RCC 7860 (cell line): ENCODE results near the gene MAPKAP1.

Source experiments
- DNase-seq: peaks from one replicate; pipeline ENCODE4 v3.0.0-alpha.2; 2015; ENCODE audit warnings: low spot score
- FAIRE-seq: peaks from 2 replicates; lab custom pipeline; 2012; peaks lifted over from hg19 to GRCh38; lab: Jason Lieb, UNC

Gene MAPKAP1

DNA sequence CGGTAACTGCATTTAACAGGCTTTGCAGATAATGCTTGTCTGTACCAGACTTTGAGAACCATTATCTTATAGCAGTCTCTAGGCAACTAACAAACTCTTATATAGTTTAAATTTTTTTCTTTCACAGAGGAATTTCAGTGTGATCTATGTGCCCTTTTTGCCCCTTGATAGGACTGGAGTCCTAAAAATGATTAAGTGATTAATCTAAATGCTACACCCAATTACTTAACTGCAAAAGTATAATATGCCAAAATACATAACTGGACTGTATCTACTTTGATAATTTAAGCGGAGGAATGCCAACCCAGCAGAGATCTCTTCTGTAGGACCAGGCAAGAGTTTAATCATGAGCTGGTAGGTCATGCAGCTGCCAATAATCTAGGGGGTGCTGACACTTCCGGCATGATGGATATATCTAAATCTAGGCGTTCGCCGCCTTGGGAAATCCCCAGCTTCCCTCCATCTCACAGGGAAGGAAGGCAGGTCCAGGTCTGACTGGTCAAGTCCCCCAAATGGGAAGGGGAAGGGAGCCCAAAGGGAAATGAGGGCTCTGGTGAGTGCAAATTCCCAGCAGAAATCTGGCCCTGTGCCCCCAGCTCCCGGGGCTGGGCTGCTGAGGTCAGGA, 239.8 kb downstream of the MAPKAP1 start:
- FAIRE-seq (no peak), DNase-seq (no peak)

DNA sequence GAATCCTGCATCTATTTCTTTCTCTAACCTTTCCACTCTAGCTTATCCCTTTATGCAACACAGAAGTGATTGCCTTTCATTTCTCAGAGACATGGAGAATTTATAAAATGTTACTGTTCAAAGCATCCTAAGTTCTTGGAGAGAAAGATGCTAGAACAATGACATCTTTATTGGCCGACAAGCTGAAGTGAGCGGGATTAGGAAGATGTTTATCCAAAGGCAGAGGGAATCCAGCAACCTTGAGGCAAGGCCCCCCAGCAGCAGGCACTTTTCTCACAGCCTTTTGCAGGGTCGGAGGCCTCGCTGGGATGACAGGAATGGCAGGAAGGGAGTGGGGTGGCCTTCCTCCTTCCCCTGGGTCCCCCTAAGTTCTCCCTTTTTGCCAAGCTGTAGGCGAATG, 240.6 kb downstream of the MAPKAP1 start:
- FAIRE-seq (no peak), DNase-seq (no peak)

DNA sequence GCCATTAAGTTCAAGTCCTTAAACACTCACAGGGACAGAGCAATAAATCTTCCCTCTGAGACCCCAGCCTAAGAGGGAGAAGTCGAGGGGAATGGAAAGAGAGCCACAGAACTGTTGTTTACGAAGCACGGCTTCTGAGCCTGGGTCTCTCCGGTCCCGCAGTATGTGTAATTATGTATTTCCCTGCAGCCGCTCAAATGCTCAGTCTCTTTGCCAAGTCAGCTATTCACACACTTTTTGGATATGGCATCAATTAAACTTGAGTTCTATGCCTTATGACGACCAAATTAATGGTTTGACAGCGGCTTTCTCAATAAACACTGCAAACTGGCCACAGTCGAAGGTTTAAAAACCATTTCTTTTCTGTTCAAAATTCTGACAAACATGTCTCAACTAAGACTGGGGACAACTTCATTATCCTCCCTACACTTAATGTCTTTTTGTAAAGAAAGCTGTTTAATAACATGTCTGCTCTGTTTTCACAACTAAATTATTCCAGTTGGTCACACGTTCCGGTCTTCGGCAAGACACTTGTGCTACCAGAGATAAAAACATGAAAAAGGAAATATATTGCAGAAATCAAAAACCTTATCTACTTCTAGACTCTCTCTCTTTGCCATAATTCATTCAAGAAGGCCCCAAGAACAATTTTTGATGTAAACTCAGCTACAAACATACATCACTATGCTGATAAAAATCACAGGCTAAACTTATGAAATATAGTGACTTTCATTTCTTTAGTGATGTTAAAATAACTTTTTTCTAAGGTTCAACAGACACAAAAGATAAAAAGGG, 242.2 kb downstream of the MAPKAP1 start:
- FAIRE-seq (no peak), DNase-seq (no peak)

DNA sequence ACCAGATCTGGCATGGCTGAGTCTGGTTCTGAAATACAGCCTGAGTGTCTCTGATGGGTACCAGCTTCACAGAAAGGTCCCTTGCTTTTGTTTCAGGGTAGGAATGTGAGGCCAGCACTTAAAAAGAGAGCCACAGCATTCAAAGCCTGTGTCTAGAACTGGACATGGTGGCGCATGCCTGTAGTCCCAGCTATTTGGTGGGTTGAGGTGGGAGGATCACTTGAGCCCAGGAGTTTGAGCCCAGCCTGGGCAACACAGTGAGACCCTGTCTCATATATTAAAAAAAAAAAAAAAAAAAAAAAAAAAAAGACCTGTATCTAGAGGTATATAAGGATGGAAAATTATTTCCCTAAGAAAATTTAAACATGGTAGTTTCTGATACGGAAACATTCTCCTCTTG, 243.1 kb downstream of the MAPKAP1 start:
- DNase-seq, result no peak
- no peak for FAIRE-seq

DNA sequence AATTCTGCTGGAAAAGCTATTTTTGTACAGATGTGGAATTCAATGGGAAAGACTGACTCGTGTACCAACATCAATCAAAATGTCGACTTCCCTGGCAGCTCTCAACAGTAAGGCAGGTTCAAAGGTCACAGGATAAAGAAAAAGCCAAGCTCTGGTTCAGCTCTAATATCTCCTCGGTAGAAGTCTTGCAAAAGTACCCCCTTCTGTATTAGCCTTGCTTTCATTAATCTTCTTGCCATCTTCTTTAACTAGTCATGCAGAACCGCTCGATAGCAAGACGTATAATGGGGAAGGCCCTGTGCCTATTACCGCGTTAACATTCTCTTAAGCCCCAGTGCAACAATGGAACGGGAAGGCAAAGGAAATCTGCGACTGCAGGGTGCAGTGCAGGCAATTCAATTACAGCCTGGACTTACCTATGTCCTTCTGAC, 244.1 kb downstream of the MAPKAP1 start:
- no peak for FAIRE-seq
- no peak for DNase-seq

DNA sequence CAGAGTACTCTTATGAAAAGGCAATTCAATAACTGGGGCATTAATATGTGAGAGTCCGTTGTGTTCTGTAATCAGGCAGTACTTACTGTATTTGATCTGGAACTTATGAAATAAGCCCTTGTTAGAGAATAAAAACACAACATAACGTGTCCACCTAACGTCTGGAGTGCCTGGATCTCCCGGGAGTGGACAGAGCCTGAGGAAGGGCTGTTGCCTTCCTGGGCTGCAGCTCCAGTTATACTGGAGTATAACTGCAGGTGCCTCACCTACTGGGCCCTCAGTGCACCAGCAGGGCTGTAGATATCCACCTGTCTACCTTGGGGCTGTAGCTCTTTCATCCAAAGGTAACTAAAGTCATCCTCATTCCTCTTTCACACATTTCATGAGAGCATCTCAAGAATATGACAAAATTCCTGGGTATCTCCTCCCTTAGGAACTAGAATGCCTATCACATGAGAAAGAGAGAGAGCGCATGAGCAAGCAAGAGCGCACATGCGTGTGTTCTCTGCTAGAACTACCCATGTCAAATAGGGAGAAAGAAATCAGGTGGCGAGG, 245.3 kb downstream of the MAPKAP1 start:
- no peak for DNase-seq
- FAIRE-seq, result no peak

DNA sequence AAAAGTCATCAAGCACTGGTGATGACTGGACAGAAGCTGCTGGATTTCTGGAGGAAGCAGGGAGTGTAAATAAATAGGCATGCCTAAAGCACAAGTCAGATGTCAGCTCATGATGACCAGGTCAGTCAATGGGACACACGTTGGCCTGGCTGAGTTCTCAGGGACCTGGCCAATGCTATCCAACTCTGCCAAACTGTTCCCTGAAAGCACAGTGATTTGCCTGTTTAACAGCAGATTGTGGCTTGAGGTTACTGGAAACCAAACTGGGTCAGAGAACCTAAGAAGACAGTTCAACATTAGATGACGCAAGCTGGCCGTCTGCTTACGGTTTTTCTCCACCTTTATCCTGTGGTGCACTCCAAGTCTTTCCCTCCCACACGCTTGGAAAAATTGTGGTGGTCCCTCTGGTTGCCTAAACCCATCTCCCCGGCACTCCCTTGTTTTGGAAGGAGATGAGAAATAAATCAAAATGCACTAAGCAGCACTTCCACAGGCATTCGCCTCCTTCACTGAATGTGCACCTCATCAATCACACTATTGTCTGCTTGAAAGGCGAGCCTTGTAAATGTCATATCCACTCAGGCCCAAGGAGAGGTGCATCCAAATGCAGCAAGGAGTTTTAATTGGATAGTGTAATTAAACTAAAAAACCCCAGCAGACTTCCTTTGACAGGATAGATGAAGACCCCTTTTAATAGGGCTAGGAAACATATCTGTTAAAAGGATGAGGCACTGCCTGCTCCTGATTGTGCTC, 245.9 kb downstream of the MAPKAP1 start:
- no peak for FAIRE-seq

DNA sequence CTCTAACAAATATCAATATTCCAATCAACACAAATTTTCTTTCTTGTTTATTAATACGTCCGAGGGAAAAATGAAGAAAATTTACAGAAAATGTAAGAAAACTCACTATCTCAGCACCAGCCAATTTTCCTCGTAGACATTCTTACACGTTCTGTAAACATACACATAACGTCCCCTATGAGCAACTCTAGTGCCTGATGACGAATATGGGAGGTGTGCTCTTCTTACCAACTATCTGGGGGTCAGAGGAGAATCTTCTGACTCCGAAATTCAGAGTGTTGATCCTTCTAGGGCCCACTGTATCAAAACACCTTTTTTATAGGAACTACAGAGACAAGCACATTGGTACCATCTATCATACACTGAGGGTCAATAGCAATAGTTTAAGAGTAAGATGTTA, 246.7 kb downstream of the MAPKAP1 start:
- FAIRE-seq, result no peak

More for the DNA sequence above, 245.9 kb downstream of the MAPKAP1 start:
- no peak for DNase-seq

DNA sequence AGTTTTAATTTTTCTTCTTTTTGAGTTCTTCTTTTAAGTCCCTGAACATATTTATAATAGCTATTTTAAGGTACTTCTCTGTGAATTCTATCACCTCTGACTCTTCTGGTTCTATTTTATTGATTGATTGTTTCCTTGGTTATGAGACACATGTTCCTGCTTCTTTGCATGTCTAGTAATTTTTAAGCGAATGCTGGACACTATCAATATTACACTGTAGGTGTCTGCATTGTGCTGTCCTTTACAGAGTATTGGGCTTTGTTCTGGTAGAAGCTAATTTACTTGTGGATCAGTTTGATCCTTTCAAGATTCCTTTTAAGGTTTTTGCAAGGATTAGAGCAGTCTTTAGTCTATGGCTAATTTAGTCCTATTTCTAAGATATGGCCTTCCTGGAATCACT, 249.7 kb downstream of the MAPKAP1 start:
- FAIRE-seq, result no peak
- DNase-seq, result no peak

More for the DNA sequence above, 246.7 kb downstream of the MAPKAP1 start:
- no peak for DNase-seq

DNA sequence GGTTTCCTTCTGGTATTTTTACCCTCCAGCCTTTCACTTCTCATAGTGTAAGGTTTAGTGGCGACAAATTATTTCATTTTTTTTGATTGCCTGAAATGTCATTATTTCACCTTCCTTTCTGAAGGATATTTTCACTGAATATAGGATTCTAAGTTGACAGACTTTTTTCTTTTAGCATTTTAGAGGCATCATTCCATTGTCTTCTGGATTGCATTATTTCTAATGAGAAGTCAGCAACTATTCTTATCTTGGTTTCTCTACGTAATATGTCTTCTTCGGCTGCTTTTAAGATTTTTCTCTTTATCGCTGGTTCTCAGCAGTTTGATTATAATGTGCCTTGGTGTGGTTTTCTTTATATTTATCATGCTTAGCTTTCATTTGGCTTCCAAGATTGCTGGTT, 251.1 kb downstream of the MAPKAP1 start:
- FAIRE-seq (no peak), DNase-seq (no peak)

DNA sequence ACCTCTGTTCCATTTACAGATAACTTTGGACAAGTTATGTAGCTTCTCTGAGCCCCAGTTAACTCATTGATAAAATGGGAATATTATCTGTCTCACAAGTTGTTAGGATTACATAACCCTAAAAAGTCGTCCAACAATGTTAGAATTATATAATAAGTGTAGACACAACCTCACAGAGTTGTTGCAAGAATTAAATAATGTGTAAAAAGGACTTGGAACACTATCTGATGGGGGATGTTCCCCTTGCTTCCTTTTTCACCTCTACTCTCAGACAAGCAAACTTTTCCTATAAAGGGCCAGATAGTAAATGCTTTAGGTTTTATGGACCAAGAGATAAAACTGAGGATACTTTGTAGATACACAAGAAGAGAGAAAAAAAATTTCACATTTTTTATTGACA, 251.9 kb downstream of the MAPKAP1 start:
- no peak for DNase-seq
- no peak for FAIRE-seq

DNA sequence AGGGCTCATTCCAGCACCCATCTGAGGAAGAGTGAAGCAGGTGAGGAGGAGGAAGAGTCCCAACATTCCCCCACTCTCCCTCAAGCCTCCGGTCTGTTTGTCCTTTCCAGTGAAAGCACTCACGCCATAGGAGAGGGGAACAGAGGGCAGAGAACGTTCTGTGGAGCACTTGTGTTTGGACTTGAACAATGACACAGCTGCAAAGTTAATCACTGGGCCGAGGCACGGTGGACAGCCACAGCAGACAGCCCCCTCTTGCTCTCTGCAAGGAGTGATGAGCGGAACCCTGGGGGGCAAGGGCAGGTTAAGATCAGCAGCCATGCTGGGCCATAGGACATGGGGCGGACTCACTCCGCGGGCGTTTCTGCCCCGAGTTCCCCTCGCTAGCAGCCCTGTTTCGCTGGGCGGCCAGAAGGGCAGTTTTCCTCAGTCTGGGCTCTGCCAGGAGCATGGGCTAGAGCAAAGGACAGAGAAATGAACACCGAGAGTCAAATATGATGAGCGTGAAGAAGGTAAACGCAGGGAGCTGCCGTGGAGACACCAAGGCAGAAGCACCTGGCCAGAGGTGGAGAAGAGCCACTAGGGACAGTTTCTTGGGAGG, 259.7 kb downstream of the MAPKAP1 start:
- DNase-seq (no peak), FAIRE-seq (no peak)

DNA sequence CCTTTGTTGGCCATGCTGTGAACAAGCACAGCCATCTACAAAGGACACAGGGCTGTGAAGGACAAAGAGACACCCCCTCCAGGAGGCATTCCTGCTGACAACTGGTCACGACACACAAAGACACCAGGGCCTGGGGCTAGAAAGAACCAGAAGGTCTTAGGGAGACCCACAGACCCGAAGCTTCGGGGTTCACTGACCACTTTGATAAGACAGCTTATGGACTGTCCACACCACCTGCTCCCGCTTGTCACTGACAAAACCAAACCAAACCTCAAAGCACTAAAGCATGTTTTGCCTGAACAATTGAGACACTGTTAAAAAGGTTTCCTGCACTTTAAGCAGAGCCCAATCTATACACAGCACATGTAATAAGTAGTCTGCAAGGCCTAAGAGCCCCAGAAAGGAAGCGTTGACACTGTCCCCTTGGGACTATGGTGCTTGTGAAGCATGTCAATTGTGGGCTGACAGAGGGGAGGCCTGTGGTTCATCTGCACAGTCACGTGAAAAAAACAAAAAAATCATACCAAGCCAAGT, 260.4 kb downstream of the MAPKAP1 start:
- no peak for DNase-seq
- no peak for FAIRE-seq

DNA sequence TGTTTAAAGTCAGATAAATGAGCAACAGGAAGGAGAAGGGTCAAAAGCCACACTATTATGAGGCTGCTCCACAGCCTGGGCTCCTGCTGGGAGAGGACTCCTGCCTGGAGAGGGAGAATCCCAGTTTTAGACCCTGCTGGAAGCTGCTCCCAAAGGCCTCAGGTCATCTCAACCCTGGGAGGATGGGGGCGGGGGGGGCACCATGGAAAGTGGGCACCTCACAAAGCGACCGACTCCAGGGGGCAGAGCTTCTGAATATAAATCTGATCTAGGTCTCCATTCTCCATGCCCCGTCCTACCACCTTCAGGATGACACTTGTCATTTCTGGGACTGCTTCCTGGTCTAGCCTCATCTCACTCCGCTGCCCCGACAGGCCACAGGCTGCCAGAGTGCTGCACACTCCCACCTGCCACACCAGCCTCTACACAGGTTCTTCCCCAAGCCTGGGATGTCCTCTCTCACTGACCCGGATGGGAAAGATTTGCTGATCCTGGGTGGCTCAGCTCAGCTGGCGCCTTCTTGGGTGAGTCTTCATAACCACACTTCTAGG, 262.0 kb downstream of the MAPKAP1 start:
- FAIRE-seq (no peak), DNase-seq (no peak)

DNA sequence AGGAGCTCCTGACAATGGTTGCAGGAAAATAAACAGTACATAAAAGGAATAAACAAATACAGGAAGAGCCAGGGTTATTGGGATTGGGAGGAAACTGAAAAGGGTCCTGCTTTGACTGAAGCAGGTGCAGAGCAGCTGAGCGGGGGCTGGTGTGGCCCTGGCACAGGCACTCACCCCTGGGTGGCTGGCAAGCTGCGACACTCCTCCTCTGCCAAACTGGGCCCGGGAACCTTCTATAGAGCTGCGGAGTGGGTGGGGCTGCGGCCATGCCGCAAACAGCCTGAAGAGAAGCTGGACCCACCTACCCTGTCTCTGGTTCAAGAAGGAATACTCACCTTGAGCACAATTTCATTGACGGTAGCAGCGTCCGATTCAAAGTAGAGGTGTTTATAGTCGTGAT, 262.8 kb downstream of the MAPKAP1 start:
- FAIRE-seq, result no peak
- no peak for DNase-seq

DNA sequence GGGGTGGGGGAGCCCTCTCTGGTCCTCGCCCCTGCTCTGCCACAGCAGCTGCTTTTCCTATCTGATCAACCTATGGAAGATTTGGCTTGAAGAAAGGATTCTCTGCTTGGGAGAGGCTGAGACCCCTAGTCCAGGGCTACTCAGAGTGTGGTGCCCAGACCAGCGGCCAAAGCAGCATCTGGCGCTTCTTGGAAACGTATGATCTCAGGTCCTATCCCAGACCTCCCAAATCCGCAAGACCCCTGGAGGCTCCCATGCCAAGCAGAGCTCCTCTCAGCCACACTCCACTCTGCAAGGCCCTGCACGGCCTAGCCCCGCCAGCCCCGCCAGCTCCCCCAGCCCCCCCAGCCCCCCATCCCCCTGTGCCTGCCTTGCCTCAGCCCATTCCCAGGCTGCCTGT, 263.6 kb downstream of the MAPKAP1 start:
- DNase-seq, result no peak

DNA sequence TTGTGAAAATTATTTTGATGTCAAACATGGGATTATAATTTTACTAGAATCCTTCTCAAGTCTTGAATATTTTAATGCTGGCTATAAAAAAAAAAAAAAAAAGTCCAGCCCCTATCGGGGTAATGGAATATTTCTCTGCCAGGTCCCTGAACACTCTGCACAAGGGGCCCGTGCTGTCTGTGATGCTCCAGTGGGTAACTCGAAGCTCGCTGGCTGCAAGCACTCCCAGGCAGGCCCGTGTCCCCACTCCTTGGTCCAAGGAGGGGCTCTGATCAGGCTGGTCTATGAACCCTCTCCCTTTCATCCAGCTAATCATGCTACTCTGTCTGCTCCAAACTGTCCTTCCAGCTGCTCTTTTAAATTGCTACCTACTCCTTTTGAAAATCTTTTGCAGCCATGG, 264.6 kb downstream of the MAPKAP1 start:
- DNase-seq, result no peak
- FAIRE-seq, result no peak

More for the DNA sequence above, 263.6 kb downstream of the MAPKAP1 start:
- FAIRE-seq, result no peak

DNA sequence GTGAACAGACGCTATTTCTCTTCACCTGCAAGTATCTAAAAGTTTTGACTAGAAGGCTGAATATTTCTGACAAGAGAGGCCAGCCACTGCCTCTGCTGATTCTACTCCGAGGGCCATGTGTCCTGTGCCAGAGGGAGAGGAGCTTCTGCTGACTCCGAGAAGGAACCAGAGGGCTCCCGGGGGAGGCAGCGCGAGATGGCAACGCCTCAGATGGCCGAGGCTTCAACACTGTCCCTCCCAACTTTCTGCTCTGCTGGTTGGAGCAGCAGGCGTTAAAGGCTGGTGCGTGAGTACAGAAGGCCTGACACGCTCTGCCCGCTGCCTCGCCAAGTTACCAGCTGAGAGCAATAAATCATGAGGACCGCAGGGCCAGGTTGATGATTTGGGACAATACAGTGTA, 266.6 kb downstream of the MAPKAP1 start:
- DNase-seq (no peak), FAIRE-seq (no peak)

DNA sequence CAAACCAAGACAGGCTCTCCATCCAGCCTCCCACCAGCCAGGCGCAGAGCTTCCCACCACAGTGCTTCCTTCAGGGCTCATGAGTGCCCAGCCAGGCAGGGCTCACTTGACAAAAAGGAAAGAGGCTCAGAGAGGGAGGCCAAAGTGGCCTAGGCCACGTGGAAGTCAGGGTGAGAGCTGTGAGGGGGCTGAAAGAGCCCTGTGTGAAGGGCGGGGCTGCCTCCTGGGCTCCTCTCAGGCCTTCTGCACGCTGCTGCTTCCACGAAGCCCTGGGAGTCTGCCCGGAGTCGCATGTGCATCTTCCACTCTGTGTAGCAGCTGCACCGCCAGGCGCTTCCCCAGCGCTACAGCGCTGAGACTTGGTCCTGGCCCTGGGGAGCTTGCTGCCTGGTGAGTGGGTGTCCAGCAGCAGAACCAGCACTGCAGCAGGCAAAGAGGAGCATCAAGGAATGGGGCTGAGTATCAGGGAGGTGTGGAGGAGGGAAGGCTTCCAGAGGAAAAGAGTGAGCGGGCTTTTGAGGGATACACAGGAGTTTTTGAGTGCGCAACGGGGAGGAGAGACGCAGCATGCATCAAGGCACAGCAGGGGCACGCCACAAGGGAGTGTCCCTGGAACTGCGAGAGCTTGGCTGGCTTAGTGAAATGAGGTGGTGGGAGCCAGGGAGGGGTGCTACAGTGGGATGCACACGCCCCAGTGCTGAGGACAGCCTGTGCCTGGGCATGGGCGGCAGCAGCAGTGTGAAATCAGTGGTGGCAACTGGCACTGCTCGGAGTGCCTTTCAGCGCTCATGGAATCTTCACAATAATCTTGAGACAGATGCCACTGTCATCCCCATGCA, 267.4 kb downstream of the MAPKAP1 start:
- DNase-seq, result no peak
- FAIRE-seq, result no peak
